B cell (primary cell): Measurements from ENCODE around the gene ITGAV. TPM values are rescaled to one million over a fixed set of nuclear protein-coding genes. Genes with fewer than 3 reads are reported as not detected.

Experiments used
- ATAC-seq: fragments of 200-7000 bp; cut with Tn5 transposase; one replicate; pipeline ENCODE4 v1.10.0; 2021; ENCODE audit warnings: low read depth, mild to moderate bottlenecking, moderate number of reproducible peaks, moderate library complexity
- CTCF ChIA-PET: fragments of 350-600 bp; sonication (Branson Sonifier 250); formaldehyde crosslinking; loops from one replicate; lab custom pipeline; 2021; ENCODE audit warnings: antibody characterized with exemption, inconsistent platforms; lab: Charles Lee
- POLR2A ChIA-PET: fragments of 350-600 bp; sonication (Branson Sonifier 250); formaldehyde crosslinking; loops from one replicate; lab custom pipeline; 2021; ENCODE audit warnings: antibody characterized with exemption; lab: Charles Lee
- DNase-seq: peaks from one replicate; pipeline ENCODE4 v3.0.0; 2013
- H2AFZ ChIP-seq: 2 replicates; pipeline ENCODE4 v1.6.1; 2012; ENCODE audit warnings: mild to moderate bottlenecking, low read depth, low read length; ENCODE audit not compliant: insufficient read depth, poor library complexity, severe bottlenecking
- H3K27ac ChIP-seq, 2 donors: 1 replicate in 1 of 2; 2 replicates in 1 of 2; pipeline ENCODE4 v1.5.1; 2012 to 2013; ENCODE audit warnings: low read length in 2 of 2, mild to moderate bottlenecking in 2 of 2, moderate library complexity in 1 of 2
- H3K27me3 ChIP-seq, 4 experiments: fragments of 200-600 bp in 1 of 4; sonication (generic) in 1 of 4; replicated peaks in 1 of 4; 1 replicate in 2 of 4; 2 replicates in 2 of 4; pipeline versions ENCODE4 v1.6.1 to v1.7.0; 2013 to 2016; ENCODE audit warnings: low read length in 3 of 4, mild to moderate bottlenecking in 2 of 4, mixed read lengths in 1 of 4, moderate library complexity in 1 of 4; ENCODE audit not compliant: insufficient read depth in 4 of 4, control insufficient read depth in 3 of 4; ENCODE audit errors: control extremely low read depth in 1 of 4
- H3K36me3 ChIP-seq, 2 experiments: replicated peaks in 1 of 2; 1 replicate in 1 of 2; 2 replicates in 1 of 2; pipeline versions ENCODE4 v1.6.1 to v1.7.1; 2013; ENCODE audit warnings: low read length in 1 of 2; ENCODE audit not compliant: insufficient read depth in 2 of 2, control insufficient read depth in 1 of 2; ENCODE audit errors: control extremely low read depth in 1 of 2, extremely low read depth in 1 of 2
- H3K4me1 ChIP-seq, 2 donors: fragments of 200-600 bp in 1 of 2; sonication (generic) in 1 of 2; 1 replicate in 1 of 2; 2 replicates in 1 of 2; pipeline versions ENCODE4 v1.5.1 to v1.6.1; 2013 to 2017; ENCODE audit warnings: low read length in 2 of 2; ENCODE audit not compliant: control insufficient read depth in 2 of 2, insufficient read depth in 2 of 2
- H3K4me2 ChIP-seq: replicated peaks from 2 replicates; pipeline ENCODE3; 2012; ENCODE audit warnings: mild to moderate bottlenecking, low read depth, low read length; ENCODE audit not compliant: poor library complexity, severe bottlenecking
- H3K4me3 ChIP-seq, 5 experiments: fragments of 200-600 bp in 1 of 5; sonication (generic) in 1 of 5; 1 replicate in 3 of 5; 2 replicates in 2 of 5; pipeline versions ENCODE4 v1.5.1 to v1.7.0; 2011 to 2016; ENCODE audit warnings: low read length in 4 of 5, mild to moderate bottlenecking in 4 of 5, low read depth in 2 of 5, control low read depth in 1 of 5, moderate library complexity in 1 of 5; ENCODE audit not compliant: insufficient read depth in 1 of 5; ENCODE audit errors: control extremely low read depth in 1 of 5, extremely low read depth in 1 of 5
- H3K79me2 ChIP-seq: fragments of 200-600 bp; sonication (generic); one replicate; pipeline ENCODE4 v1.6.0; 2016; ENCODE audit warnings: low read length; ENCODE audit not compliant: control insufficient read depth, insufficient read depth
- H3K9ac ChIP-seq: fragments of 200-600 bp; sonication (generic); 2 replicates; pipeline ENCODE4 v1.6.1; 2017; ENCODE audit warnings: mild to moderate bottlenecking, low read length, moderate library complexity
- H3K9me3 ChIP-seq, 3 donors: one replicate each; pipeline versions ENCODE4 v1.6.1 to v1.7.1; 2013; ENCODE audit warnings: low read length in 2 of 3; ENCODE audit not compliant: control insufficient read depth in 2 of 3, insufficient read depth in 1 of 3; ENCODE audit errors: control extremely low read depth in 1 of 3
- H4K20me1 ChIP-seq: 2 replicates; pipeline ENCODE4 v1.6.0; 2012; ENCODE audit warnings: mild to moderate bottlenecking, low read length; ENCODE audit not compliant: insufficient read depth, control insufficient read depth, poor library complexity, severe bottlenecking
- H3K27ac Mint-ChIP-seq: one replicate; pipeline ENCODE4 v1.8.0; 2021; ENCODE audit warnings: mixed read lengths
- H3K27me3 Mint-ChIP-seq: one replicate; pipeline ENCODE4 v1.8.0; 2021; ENCODE audit warnings: mixed read lengths
- H3K4me1 Mint-ChIP-seq: one replicate; pipeline ENCODE4 v1.8.0; 2021; ENCODE audit warnings: mixed read lengths
- H3K4me3 Mint-ChIP-seq: one replicate; pipeline ENCODE4 v1.8.0; 2021; ENCODE audit warnings: mixed read lengths
- H3K9me3 Mint-ChIP-seq: one replicate; pipeline ENCODE4 v1.8.0; 2022; ENCODE audit warnings: mixed read lengths; ENCODE audit not compliant: insufficient read depth
- CTCF ChIP-seq: fragments of 200-600 bp; IDR thresholded peaks from one replicate; pipeline ENCODE4 v1.8.0; 2022; ENCODE audit warnings: antibody characterized with exemption, mild to moderate bottlenecking
- EZH2 ChIP-seq: IDR thresholded peaks from 2 replicates; pipeline ENCODE4 v1.6.1; 2012; ENCODE audit warnings: borderline replicate concordance, low read depth, mild to moderate bottlenecking, moderate library complexity, low read length; ENCODE audit not compliant: insufficient read depth, poor library complexity, severe bottlenecking
- WGBS: methylation state at CpG from one replicate; pipeline ENCODE4 v1.1.5; 2013; ENCODE audit warnings: missing lambda C conversion rate; ENCODE audit not compliant: insufficient coverage; 5-methylcytosine and 5-hydroxymethylcytosine counted together
- intact Hi-C: fragments of 100-400 bp; cut with micrococcal nuclease; formaldehyde crosslinking; loops from one replicate; pipeline ENCODE4 v1.10.0; 2022
- polyA plus RNA-seq: library from polyadenylated mRNA; depleted of rRNA; stranded (reverse); fragments of >200 nt; gene quantifications from 2 replicates; pipeline ENCODE4 v1.2.3, GENCODE V29; 2012
- total RNA-seq, 2 donors: library from RNA; stranded (reverse); fragments of 120-200 nt in 1 of 2; gene quantifications; 1 replicate in 1 of 2; 2 replicates in 1 of 2; pipeline versions ENCODE4 v1.2.3 to v1.2.4, GENCODE V29; 2013 to 2022

Gene ITGAV
- total and polyA plus RNA-seq, 2 donors (not counting 1 experiment from before 2014, with no cell fraction given), result 0.58 to 3.6 TPM

- H3K9me3 ChIP-seq, result no peaks in the 10 kb centered on the region
- no peak overlapping the region for H2AFZ ChIP-seq
- DNase-seq (no peak), ATAC-seq (no peak)
- no peaks in the 10 kb centered on the region for H3K36me3 ChIP-seq
- POLR2A ChIA-PET, result no interaction called here
- WGBS, result 100% methylated on average over 1 of the region's 2 CpGs
- TF ChIP-seq CTCF (no peak), EZH2 (no peak)
- no peak overlapping the region for H3K9ac ChIP-seq
- no peak overlapping the region for H3K4me2 ChIP-seq
- Mint-ChIP-seq H3K9me3 (no peaks in the 10 kb centered on the region), H3K4me1 (no peaks in the 10 kb centered on the region), H3K4me3 (no peak overlapping the region), H3K27ac (no peak overlapping the region), H3K27me3 (no peaks in the 10 kb centered on the region)
- no peak overlapping the region for H3K27ac ChIP-seq
- no peak overlapping the region for H3K4me3 ChIP-seq
- no peaks in the 10 kb centered on the region for H4K20me1 ChIP-seq
- no peaks in the 10 kb centered on the region for H3K79me2 ChIP-seq
- CTCF ChIA-PET, result no interaction called here
- intact Hi-C loops, result no loop called here
- H3K4me1 ChIP-seq, result no peaks in the 10 kb centered on the region
- H3K27me3 ChIP-seq, result no peaks in the 10 kb centered on the region
Observed at GRCh38 chr2:186645999-186646398, 56.1 kb downstream of the ITGAV start.

- Mint-ChIP-seq H3K27me3 (no peaks in the 10 kb centered on the region), H3K4me3 (no peak overlapping the region), H3K9me3 (no peaks in the 10 kb centered on the region), H3K27ac (no peak overlapping the region), H3K4me1 (no peaks in the 10 kb centered on the region)
- Histone ChIP-seq H3K4me3 (no peak overlapping the region), H3K4me1 (no peaks in the 10 kb centered on the region), H3K4me2 (no peak overlapping the region), H3K79me2 (no peaks in the 10 kb centered on the region), H4K20me1 (no peaks in the 10 kb centered on the region), H3K27ac (no peak overlapping the region), H3K9ac (no peak overlapping the region), H3K27me3 (no peaks in the 10 kb centered on the region), H2AFZ (no peak overlapping the region), H3K9me3 (no peaks in the 10 kb centered on the region), H3K36me3 (no peaks in the 10 kb centered on the region)
- POLR2A ChIA-PET, result no interaction called here
- DNase-seq (no peak), ATAC-seq (no peak)
- TF ChIP-seq EZH2, result no peak
- intact Hi-C loops, result no loop called here
- WGBS, result 100% methylated on average over 1 of the region's 2 CpGs
- CTCF ChIA-PET, result no interaction called here
Observed at GRCh38 chr2:186648130-186648529, 58.3 kb downstream of the ITGAV start.
